DOHH2 (cell line): ENCODE measurements around the gene HIPK1.

Experiments used
- CTCF ChIP-seq: fragments of 200-600 bp; sonication (generic); IDR thresholded peaks from one replicate; pipeline ENCODE4 v1.5.1; 2014; ENCODE audit warnings: antibody characterized with exemption, mild to moderate bottlenecking, low read depth, low read length; ENCODE audit not compliant: poor library complexity, severe bottlenecking
- EZH2phosphoT487 ChIP-seq: fragments of 200-600 bp; sonication (generic); IDR thresholded peaks from 2 replicates; pipeline ENCODE4 v1.6.1; 2017; ENCODE audit warnings: borderline replicate concordance, mild to moderate bottlenecking, antibody characterized with exemption, low read length, moderate library complexity, mixed read lengths

GRCh38 chr1:113928941-113929749 lies at the start of gene HIPK1:
- TF ChIP-seq CTCF (no peak), EZH2phosphoT487 (no peak)
